Vagina (tissue), 2 donors: ENCODE results near the gene PTPN14.

Experiments used
- CTCF ChIP-seq, 3 experiments: fragments of 450-650 bp in 2 of 3; fragments of 200-600 bp in 1 of 3; sonication (generic) in 1 of 3; IDR thresholded peaks; one replicate each; pipeline ENCODE4 v1.5.1; 2017 to 2019; ENCODE audit warnings: antibody characterized with exemption in 3 of 3, mild to moderate bottlenecking in 2 of 3, moderate library complexity in 2 of 3
- POLR2A ChIP-seq, 2 donors: fragments of 450-650 bp; IDR thresholded peaks; one replicate each; pipeline ENCODE4 v1.6.1; 2017; ENCODE audit warnings: antibody characterized with exemption in 2 of 2, mild to moderate bottlenecking in 2 of 2, moderate library complexity in 2 of 2
- POLR2AphosphoS5 ChIP-seq, 2 donors: sonication (generic); formaldehyde crosslinking; IDR thresholded peaks; one replicate each; pipeline ENCODE4 v1.9.0; 2017; ENCODE audit warnings: antibody characterized with exemption in 2 of 2, mild to moderate bottlenecking in 2 of 2, low read depth in 1 of 2; ENCODE audit not compliant: insufficient read depth in 1 of 2

DNA sequence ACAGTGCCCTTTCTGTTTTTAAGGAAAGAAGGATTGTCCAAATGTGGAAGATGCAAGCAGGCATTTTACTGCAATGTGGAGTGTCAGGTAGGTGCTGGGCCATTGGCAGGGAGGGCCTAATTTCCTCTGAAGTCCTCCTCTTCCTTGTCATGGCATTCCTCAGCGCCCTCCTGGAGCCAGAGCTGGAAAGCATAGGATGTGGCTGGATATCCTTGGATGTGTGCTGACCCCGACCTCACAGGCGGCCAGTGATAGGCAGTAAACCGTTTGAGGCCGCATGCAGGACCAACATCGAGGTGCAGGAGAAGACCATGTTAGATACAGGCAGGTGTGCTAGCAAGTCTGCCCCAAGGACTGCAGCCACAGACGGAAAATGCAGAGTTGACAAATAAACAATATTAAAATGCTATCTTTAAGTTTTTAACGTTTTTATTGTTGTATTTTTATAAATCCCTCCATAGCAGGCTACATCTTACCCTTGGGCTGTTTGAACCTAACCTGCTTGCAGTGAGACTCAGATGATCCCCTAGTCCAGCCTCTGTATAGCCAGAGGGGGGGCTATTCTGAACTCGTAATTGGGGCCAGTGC lies 246.1 kb downstream of the PTPN14 start:
- no peak for TF ChIP-seq CTCF (IDR thresholded peaks at IDR 0.05)
- no peak for TF ChIP-seq POLR2AphosphoS5 (IDR thresholded peaks at IDR 0.05; ENCODE audit: insufficient read depth in 1 of 2, low read depth in 1 of 2)
- no peak for TF ChIP-seq POLR2A (IDR thresholded peaks at IDR 0.05)
